Left colon (tissue), 2 donors: ENCODE results near the gene NEMF. TPM values are rescaled to one million over a fixed set of nuclear protein-coding genes. Genes with fewer than 3 reads are reported as not detected.
"Not testable (repeated sequence)": the region's sequence is repeated elsewhere in the genome, so short reads cannot be mapped to it uniquely, and the experiment has no call there.

Source experiments
- ATAC-seq: fragments of 200-7000 bp; cut with Tn5 transposase; one replicate; pipeline ENCODE4 v1.9.1; 2020; ENCODE audit warnings: mild to moderate bottlenecking, moderate library complexity
- DNase-seq, 2 donors: peaks; one replicate each; pipeline ENCODE4 v3.0.0-alpha.2; 2020
- intact Hi-C, 2 donors: fragments of 100-400 bp; cut with DNase I in 1 of 2; cut with micrococcal nuclease in 1 of 2; formaldehyde crosslinking; loops; one replicate each; pipeline versions ENCODE4 v1.11.2 to v1.14.0; 2022; cut with DNase I, micrococcal nuclease
- long read RNA-seq: library from polyadenylated mRNA; unstranded; transcript quantifications from one replicate; pipeline ENCODE4 v2.0.0, GENCODE V29; 2021
- total RNA-seq, 2 donors: library from RNA; stranded (reverse); fragmentation: NEBNext Ultra II Directional; extraction: Animal tissue kit (Norgen Biotek cat#: 25700); gene quantifications; one replicate each; pipeline ENCODE4 v1.2.1, GENCODE V29; 2021
- donor health status: DM: no; HTN: no; CAD: no.
- donor health status: DM: yes; HTN: yes; CAD: no.

The NEMF gene
- total RNA-seq, result 10 to 100 TPM; 53.2 to 62.1 TPM
- long read RNA-seq, partial matches to known transcripts, result 30 of 41 reads
- long read RNA-seq, other reads (novel, unspliced or antisense), result 10 of 41 reads

- ATAC-seq (peak; percentile 79), DNase-seq (peak; percentile 80 to 90)
- intact Hi-C loops, result loop anchor here in 1 of 2 donors (10.0 kb wide), 1 partner anchor 262 kb away; the partner anchor contains the start of gene VCPKMT
Measured at GRCh38 chr14:49852301-49853157, at the start of gene NEMF. Gene NEMF (minus strand): TSS chr14:49852788. CDS start chr14:49852753, 35 bp downstream.

- intact Hi-C loops, result no loop called here
- DNase-seq (no peak), ATAC-seq (no peak)
Measured at GRCh38 chr14:49900973-49901372, 48.4 kb upstream of the NEMF start.

- intact Hi-C loops, result no loop called here
- DNase-seq (no peak), ATAC-seq (no peak)
Measured at GRCh38 chr14:49898485-49898884, 45.9 kb upstream of the NEMF start.

GRCh38 chr14:49897965-49898364 lies 45.4 kb upstream of the NEMF start:
- ATAC-seq, result no peak
- no peak for DNase-seq

GRCh38 chr14:49897414-49897813 lies 44.8 kb upstream of the NEMF start:
- intact Hi-C loops, result no loop called here
- no peak for ATAC-seq

More at GRCh38 chr14:49897965-49898364, 45.4 kb upstream of the NEMF start:
- intact Hi-C loops, result no loop called here

GRCh38 chr14:49896966-49897365 lies 44.4 kb upstream of the NEMF start:
- intact Hi-C loops, result no loop called here
- ATAC-seq, result no peak
- no peak for DNase-seq

More at GRCh38 chr14:49897414-49897813, 44.8 kb upstream of the NEMF start:
- no peak for DNase-seq

- intact Hi-C loops, ATAC-seq: not testable (repeated sequence)
Measured at GRCh38 chr14:49896272-49896671, 43.7 kb upstream of the NEMF start.

GRCh38 chr14:49895480-49895879 lies 42.9 kb upstream of the NEMF start:
- no peak for DNase-seq
- no peak for ATAC-seq
- intact Hi-C loops, result no loop called here

More at GRCh38 chr14:49896272-49896671, 43.7 kb upstream of the NEMF start:
- DNase-seq, result not testable (repeated sequence)

- DNase-seq, intact Hi-C loops: not testable (repeated sequence)
Measured at GRCh38 chr14:49894214-49895107, 41.9 kb upstream of the NEMF start.

GRCh38 chr14:49893309-49894213 lies 41.0 kb upstream of the NEMF start:
- intact Hi-C loops, result no loop called here
- ATAC-seq (peak; percentile 68), DNase-seq (peak; percentile 55 to 83)

More at GRCh38 chr14:49894214-49895107, 41.9 kb upstream of the NEMF start:
- not testable (repeated sequence) for ATAC-seq

- intact Hi-C loops, result no loop called here
- ATAC-seq, result peak; percentile 86
- DNase-seq, result peak; percentile 99
Measured at GRCh38 chr14:49892636-49893308, 40.2 kb upstream of the NEMF start, which contains the start of gene ARF6. Gene ARF6 (plus strand): TSS chr14:49893082. CDS start chr14:49893737, 655 bp downstream.

GRCh38 chr14:49892301-49892635 lies 39.7 kb upstream of the NEMF start:
- intact Hi-C loops, result no loop called here
- ATAC-seq, result peak; percentile 48
- peak in 1 of 2 donors; percentile 73 for DNase-seq

GRCh38 chr14:49888293-49888692 lies 35.7 kb upstream of the NEMF start:
- ATAC-seq (peak; percentile 56), DNase-seq (no peak)
- intact Hi-C loops, result no loop called here

- intact Hi-C loops, result no loop called here
- DNase-seq (no peak), ATAC-seq (no peak)
Measured at GRCh38 chr14:49886523-49886922, 33.9 kb upstream of the NEMF start.

- ATAC-seq (no peak), DNase-seq (no peak)
- intact Hi-C loops, result no loop called here
Measured at GRCh38 chr14:49882826-49883694, 30.5 kb upstream of the NEMF start.

GRCh38 chr14:49881350-49882001 lies 28.9 kb upstream of the NEMF start:
- no peak for DNase-seq
- intact Hi-C loops, result no loop called here

More at GRCh38 chr14:49881350-49882001, 28.9 kb upstream of the NEMF start:
- no peak for ATAC-seq
